Erythroblast (primary cell): ENCODE data around the gene RIPOR2.

Experiments used
- GATA1 ChIP-seq: IDR thresholded peaks from 2 replicates; pipeline ENCODE4 v1.6.1; 2011; ENCODE audit warnings: low read depth, mild to moderate bottlenecking, control low read depth, low read length, moderate library complexity
- POLR2A ChIP-seq: IDR thresholded peaks from 2 replicates; pipeline ENCODE4 v1.6.1; 2011; ENCODE audit warnings: mild to moderate bottlenecking, low read length

GRCh38 chr6:24922170-24922569 is 13.6 kb downstream of the RIPOR2 start:
- TF ChIP-seq POLR2A (no peak), GATA1 (no peak)
